GM18909 (cell line): ENCODE measurements around the gene OXCT2.
A peak's percentile ranks its signal among the peaks of the same experiment; 100 is the strongest.
"Not testable (repeated sequence)": the region's sequence is repeated elsewhere in the genome, so short reads cannot be mapped to it uniquely, and the experiment has no call there.

Experiments
- ATAC-seq: cut with Tn5 transposase; IDR thresholded peaks from one replicate; pipeline ENCODE4 v1.9.1; 2021; ENCODE audit warnings: mild to moderate bottlenecking; ENCODE audit not compliant: unreplicated experiment, poor library complexity

The OXCT2 gene

GRCh38 chr1:39787964-39788363, 16.8 kb upstream of the OXCT2 start:
- not testable (repeated sequence) for ATAC-seq

GRCh38 chr1:39787468-39787867, 16.3 kb upstream of the OXCT2 start:
- ATAC-seq, result no peak

- not testable (repeated sequence) for ATAC-seq
Observed at GRCh38 chr1:39787108-39787375, 15.9 kb upstream of the OXCT2 start.

- ATAC-seq, result not testable (repeated sequence)
Observed at GRCh38 chr1:39786303-39787107, 15.4 kb upstream of the OXCT2 start.

GRCh38 chr1:39782685-39783084, 11.5 kb upstream of the OXCT2 start:
- not testable (repeated sequence) for ATAC-seq

- no peak for ATAC-seq
Observed at GRCh38 chr1:39782103-39782502, 11.0 kb upstream of the OXCT2 start.

- ATAC-seq, result no peak
Observed at GRCh38 chr1:39781349-39781715, 10.2 kb upstream of the OXCT2 start.

GRCh38 chr1:39779821-39780220, 8.7 kb upstream of the OXCT2 start:
- no peak for ATAC-seq

- no peak for ATAC-seq
Observed at GRCh38 chr1:39779137-39779536, 8.0 kb upstream of the OXCT2 start.

- ATAC-seq, result not testable (repeated sequence)
Observed at GRCh38 chr1:39778463-39779099, 7.4 kb upstream of the OXCT2 start.

GRCh38 chr1:39777896-39778295, 6.7 kb upstream of the OXCT2 start:
- ATAC-seq, result not testable (repeated sequence)

- no peak for ATAC-seq
Observed at GRCh38 chr1:39777306-39777705, 6.2 kb upstream of the OXCT2 start.

- ATAC-seq, result no peak
Observed at GRCh38 chr1:39776886-39777285, 5.7 kb upstream of the OXCT2 start.

- ATAC-seq, result peak; percentile 55
Observed at GRCh38 chr1:39776400-39776713, 5.2 kb upstream of the OXCT2 start.

GRCh38 chr1:39775676-39776399, 4.7 kb upstream of the OXCT2 start:
- ATAC-seq, result peak; percentile 54

- ATAC-seq, result not testable (repeated sequence)
Observed at GRCh38 chr1:39775141-39775540, 4.0 kb upstream of the OXCT2 start.

GRCh38 chr1:39773369-39773979, 2.3 kb upstream of the OXCT2 start:
- ATAC-seq, result not testable (repeated sequence)

GRCh38 chr1:39770100-39771021, 787 bp downstream of the OXCT2 start:
- ATAC-seq, result not testable (repeated sequence)

GRCh38 chr1:39769502-39769901, 1.6 kb downstream of the OXCT2 start:
- not testable (repeated sequence) for ATAC-seq

GRCh38 chr1:39766466-39766865, 4.7 kb downstream of the OXCT2 start:
- not testable (repeated sequence) for ATAC-seq
